Measurements from ENCODE around the gene DNAI2. TPM values are rescaled to one million over a fixed set of nuclear protein-coding genes. Genes with fewer than 3 reads are reported as not detected.
A peak's percentile ranks its signal among the peaks of the same experiment; 100 is the strongest.

DNAI2 gene
- total RNA-seq, 6 experiments from 2014 or later, result not detected

DNA sequence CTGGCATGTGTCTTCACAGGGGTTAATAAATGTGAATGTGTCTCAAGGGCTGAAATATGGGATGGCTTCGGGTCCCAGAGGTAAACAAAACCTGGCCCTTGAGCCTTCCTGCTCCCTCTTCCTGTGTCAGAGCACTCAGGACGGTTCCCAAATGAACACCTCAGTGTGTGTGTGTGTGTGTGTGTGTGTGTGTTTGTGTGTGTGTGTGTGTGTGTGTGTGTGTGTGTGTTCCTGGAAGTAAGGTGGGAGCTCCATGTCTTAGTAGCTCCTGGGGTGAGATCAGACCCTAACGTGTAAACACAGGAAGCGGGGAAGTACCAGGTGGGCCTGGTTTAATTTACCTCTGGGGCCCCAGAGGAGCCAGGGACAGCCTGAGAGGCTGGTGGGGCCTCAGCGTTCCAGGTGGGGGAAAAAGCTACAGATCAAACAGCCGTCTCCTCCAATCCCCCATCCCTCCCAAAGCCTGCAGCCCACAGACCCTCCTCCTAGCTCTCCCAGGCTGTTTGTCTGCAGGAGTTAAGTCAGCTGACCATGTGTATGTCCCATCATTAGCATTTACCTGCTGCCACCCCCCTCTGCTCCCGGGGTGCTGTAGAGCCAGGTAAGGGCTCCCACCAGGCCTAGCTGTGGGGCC, 58.1 kb downstream of the DNAI2 start:
- 30% methylated on average over 2 of the region's 7 CpGs for WGBS (ENCODE audit: insufficient coverage, low coverage, low lambda C conversion rate, missing lambda C conversion rate)
- ATAC-seq (no peak), DNase-seq (no peak)
- Histone ChIP-seq H3K36me3 (no peaks in the 10 kb centered on the region), H3K27me3 (no peaks in the 10 kb centered on the region), H3K9me3 (no peaks in the 10 kb centered on the region), H3K27ac (no peak overlapping the region), H3K4me1 (no peaks in the 10 kb centered on the region), H3K4me3 (no peak overlapping the region)
- intact Hi-C loops (cut with DNase I), result no loop called here
- TF ChIP-seq, protein P1, sequence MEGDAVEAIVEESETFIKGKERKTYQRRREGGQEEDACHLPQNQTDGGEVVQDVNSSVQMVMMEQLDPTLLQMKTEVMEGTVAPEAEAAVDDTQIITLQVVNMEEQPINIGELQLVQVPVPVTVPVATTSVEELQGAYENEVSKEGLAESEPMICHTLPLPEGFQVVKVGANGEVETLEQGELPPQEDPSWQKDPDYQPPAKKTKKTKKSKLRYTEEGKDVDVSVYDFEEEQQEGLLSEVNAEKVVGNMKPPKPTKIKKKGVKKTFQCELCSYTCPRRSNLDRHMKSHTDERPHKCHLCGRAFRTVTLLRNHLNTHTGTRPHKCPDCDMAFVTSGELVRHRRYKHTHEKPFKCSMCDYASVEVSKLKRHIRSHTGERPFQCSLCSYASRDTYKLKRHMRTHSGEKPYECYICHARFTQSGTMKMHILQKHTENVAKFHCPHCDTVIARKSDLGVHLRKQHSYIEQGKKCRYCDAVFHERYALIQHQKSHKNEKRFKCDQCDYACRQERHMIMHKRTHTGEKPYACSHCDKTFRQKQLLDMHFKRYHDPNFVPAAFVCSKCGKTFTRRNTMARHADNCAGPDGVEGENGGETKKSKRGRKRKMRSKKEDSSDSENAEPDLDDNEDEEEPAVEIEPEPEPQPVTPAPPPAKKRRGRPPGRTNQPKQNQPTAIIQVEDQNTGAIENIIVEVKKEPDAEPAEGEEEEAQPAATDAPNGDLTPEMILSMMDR (IDR thresholded peaks at IDR 0.05), result no peak
- TF ChIP-seq POLR2A (IDR thresholded peaks at IDR 0.05), result no peak

DNA sequence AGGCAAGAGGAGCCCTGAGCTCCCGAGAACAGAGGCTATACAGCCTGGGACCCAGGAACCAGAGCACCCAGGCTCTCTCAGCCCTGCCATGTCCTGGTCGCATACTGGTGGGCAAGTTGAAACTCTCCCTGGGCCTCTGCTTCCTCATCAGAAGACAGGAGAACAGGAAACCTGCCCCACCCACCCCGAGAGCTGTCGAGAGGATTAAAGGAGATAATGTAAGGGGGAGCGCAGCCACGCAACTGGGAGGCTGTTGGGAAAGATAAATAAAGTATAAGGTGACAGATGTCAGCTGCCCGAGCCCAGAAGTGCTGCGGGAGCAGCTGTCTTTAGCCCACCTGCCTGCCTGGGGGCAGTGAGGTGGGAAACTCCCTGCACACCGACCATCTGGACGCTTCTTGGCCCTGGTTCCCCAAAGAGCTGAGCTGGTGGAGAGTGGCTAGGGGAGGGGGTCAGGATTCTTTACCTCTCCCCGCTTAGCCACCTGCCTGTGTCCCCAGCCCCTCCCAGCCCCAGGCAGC, 58.8 kb downstream of the DNAI2 start:
- intact Hi-C loops (cut with DNase I), result no loop called here
- Histone ChIP-seq H3K9me3 (no peaks in the 10 kb centered on the region), H3K4me3 (no peak overlapping the region), H3K27ac (no peak overlapping the region), H3K36me3 (no peaks in the 10 kb centered on the region), H3K27me3 (no peaks in the 10 kb centered on the region), H3K4me1 (no peaks in the 10 kb centered on the region)
- ATAC-seq (peak in 1 of 4 donors; percentile 9), DNase-seq (no peak)
- TF ChIP-seq, protein P1 (IDR thresholded peaks at IDR 0.05), result no peak
- no peak for TF ChIP-seq POLR2A (IDR thresholded peaks at IDR 0.05)
- WGBS (ENCODE audit: insufficient coverage, low coverage, low lambda C conversion rate, missing lambda C conversion rate), result 28% methylated on average over 9 of the region's 11 CpGs

DNA sequence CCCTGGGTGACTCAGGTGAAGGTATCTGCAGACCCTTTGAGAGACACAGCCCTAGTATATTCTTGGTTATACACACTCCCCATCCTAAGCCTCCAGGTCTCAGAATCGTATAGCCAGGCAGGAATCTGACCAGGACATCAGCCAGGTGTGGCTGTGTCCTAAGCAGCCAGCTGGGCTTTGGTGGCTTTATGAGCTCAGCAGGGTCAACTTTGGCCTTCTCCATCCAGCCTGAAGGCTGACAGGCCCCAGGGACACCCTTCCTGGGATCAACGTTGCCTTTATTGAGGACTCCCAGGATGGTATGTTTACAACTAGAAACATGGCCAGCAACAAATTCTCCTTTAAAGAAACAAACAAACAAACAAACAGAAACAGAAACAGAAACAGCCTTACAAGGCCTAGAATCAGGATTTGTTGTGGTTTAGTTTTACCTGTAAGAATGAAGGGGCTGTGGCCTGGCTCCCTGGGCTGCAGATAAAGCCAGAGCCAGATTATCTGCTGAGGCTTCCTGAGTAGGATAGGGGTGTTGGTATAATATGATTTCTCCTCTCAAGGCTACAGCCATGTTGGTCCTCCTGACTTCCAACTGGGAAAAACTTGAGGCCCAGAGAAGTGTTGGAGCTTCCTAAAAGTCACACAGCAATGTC, 60.5 kb downstream of the DNAI2 start:
- 57% methylated on average over 1 of the region's 2 CpGs for WGBS (ENCODE audit: insufficient coverage, low coverage, low lambda C conversion rate, missing lambda C conversion rate)
- Histone ChIP-seq H3K9me3 (no peaks in the 10 kb centered on the region), H3K27me3 (no peaks in the 10 kb centered on the region), H3K4me1 (no peaks in the 10 kb centered on the region), H3K27ac (no peak overlapping the region), H3K4me3 (no peak overlapping the region), H3K36me3 (no peaks in the 10 kb centered on the region)
- ATAC-seq, result no peak
- TF ChIP-seq POLR2A (IDR thresholded peaks at IDR 0.05), result no peak
- TF ChIP-seq, protein P1 (IDR thresholded peaks at IDR 0.05), result no peak
- DNase-seq, result no peak
- intact Hi-C loops (cut with DNase I), result no loop called here

DNA sequence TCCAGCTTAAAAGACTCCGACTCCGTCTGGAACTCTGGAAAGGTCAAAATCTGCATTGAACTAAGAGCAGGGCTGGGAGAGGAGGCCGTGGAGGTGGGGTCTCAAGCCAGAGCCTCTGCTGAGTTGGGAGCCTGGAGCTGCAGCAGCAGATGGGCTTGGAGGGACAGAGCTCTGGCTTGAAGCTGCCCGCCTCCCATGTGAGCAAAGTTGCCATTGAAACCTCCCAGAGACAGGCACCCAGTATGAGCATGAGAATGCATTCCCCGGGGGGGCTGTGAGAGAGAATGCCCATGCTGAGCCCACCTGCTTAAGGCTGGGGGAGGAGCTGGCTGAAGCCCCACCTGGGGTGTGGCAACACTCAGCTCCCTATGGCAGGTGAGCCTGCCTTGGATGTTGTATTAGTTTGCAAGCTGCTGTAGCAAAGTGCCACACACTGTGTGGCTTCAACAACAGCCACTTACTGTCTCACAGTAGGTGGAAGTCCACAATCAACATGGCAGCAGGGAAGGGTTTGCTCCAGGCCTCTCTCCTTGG, 61.6 kb downstream of the DNAI2 start:
- no peaks in the 10 kb centered on the region for H3K9me3 ChIP-seq
- H3K36me3 ChIP-seq, result no peaks in the 10 kb centered on the region
- no peak for TF ChIP-seq POLR2A (IDR thresholded peaks at IDR 0.05)
- TF ChIP-seq, protein P1 (IDR thresholded peaks at IDR 0.05), result no peak
- 20% methylated on average over 1 of the region's 5 CpGs for WGBS (ENCODE audit: insufficient coverage, low coverage, low lambda C conversion rate, missing lambda C conversion rate)
- ATAC-seq, result no peak
- intact Hi-C loops (cut with DNase I), result no loop called here
- H3K27ac ChIP-seq, result no peak overlapping the region
- H3K4me1 ChIP-seq, result no peaks in the 10 kb centered on the region
- DNase-seq, result no peak
- H3K27me3 ChIP-seq, result no peaks in the 10 kb centered on the region
- H3K4me3 ChIP-seq, result no peak overlapping the region
